T-helper 1 cell treated with Interleukin-12 subunit alpha and Interleukin-12 subunit beta and Interleukin-4 antibody, amounts not matched to agents 30 μg/mL and 1 μg/mL, for 36 hours (primary cell): ENCODE measurements around the gene YIF1A.

Source experiments
- H3K27ac Mint-ChIP-seq: one replicate; pipeline ENCODE4 v1.8.0; 2021; ENCODE audit warnings: mild to moderate bottlenecking, mixed read lengths
- H3K27me3 Mint-ChIP-seq: one replicate; pipeline ENCODE4 v1.8.0; 2021; ENCODE audit warnings: low read depth, mixed read lengths
- H3K36me3 Mint-ChIP-seq: one replicate; pipeline ENCODE4 v1.8.0; 2021; ENCODE audit warnings: low read depth, mixed read lengths
- H3K4me1 Mint-ChIP-seq: one replicate; pipeline ENCODE4 v1.8.0; 2021; ENCODE audit warnings: low read depth, mixed read lengths
- H3K4me3 Mint-ChIP-seq: one replicate; pipeline ENCODE4 v1.8.0; 2021; ENCODE audit warnings: mild to moderate bottlenecking, moderate library complexity, mixed read lengths
- H3K9me3 Mint-ChIP-seq: one replicate; pipeline ENCODE4 v1.8.0; 2021; ENCODE audit warnings: mixed read lengths

The YIF1A gene, protein sequence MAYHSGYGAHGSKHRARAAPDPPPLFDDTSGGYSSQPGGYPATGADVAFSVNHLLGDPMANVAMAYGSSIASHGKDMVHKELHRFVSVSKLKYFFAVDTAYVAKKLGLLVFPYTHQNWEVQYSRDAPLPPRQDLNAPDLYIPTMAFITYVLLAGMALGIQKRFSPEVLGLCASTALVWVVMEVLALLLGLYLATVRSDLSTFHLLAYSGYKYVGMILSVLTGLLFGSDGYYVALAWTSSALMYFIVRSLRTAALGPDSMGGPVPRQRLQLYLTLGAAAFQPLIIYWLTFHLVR

DNA sequence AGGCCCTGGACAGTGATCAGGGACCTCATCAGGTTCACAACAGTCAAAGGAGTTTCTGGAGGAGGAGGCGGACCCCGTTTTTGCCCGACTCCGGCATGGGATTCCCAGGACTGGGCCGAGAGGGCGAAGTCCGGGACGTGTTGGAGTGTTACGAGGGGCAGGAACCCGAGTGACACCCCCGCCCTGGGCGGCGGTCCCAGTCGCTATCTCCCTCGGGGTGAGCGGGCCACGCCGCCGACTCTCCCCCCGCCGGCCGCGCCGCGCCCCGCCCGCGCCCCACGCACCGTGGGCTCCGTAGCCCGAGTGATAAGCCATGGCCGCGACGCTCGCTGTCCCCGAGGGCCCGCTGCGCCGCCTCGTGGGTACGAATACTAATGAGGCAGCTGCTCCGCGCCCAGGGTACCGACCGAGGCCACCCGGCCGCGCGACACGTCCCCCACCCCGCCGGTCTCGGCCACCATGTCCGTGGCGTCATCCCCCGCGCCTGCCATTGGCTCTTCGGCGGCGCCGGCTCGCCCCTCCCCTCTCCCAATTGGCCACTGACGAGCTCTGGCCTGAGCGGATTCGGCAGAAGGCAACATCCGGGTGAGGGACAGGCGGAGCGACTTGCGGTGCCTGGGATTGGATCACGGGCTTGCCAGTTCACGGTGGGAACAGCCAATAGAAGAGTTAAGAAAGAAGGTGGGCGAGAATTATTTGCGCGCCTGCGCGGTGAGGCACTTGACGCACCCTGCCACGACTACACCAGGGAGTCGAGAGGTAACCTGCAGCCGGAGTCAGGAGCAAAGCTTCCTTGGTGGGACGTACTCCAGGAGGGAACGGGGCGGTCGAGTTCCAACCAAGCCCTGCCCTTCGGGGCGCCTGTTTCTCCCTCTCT, at the start of gene YIF1A:
Gene YIF1A, minus strand, starts transcription at position 473 of the 877 bp plus-strand sequence. Its CDS starts 158 bp downstream, at position 315.
- peaks cover 24% of the 10 kb centered on the region for H3K4me1 Mint-ChIP-seq
- H3K36me3 Mint-ChIP-seq: no peaks in the 10 kb centered on the region
- no peaks in the 10 kb centered on the region for H3K9me3 Mint-ChIP-seq
- peak within 1 kb of the TSS; percentile 95 for H3K4me3 Mint-ChIP-seq
- H3K27me3 Mint-ChIP-seq: peaks cover 26% of the 10 kb centered on the region
- H3K27ac Mint-ChIP-seq: peak within 1 kb of the TSS; percentile 96

DNA sequence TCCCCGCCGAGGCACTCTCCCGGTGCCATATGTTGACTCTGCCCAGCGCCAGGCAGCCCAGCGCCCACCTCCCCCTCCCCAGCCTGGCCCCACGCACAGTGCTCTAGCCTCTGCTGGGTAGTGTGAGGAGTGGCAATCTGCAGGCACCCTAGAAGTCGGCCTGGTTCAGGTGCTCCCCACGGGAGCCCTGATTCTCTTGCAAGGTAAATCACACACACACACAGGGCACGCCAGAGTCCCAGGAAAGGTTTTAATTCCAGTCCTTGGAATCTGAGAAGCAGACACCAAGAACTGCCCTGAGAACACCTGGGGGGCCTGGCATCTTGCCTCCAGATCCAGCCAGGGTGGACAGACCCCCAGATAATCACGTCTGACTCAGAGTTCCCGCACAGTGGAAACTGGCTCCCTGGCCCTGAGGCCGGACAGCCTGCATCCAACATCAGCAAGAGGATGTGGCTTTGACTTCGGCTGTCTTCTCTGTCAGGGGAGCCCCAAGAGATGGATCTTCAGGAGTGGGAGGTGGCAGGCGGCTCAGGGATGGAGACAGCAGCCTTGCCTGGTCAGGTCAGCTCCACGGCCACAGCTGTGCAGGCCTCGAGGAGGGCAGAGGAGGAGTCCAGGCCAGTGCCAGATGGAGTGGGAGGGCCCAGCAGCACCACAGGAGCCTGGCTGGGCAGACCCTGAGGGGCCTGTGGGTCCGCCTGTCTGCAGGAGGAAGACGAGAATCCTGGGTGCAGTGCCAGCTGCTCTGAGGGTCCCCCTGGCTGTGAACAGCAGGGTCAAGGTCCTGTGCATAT, 48.4 kb upstream of the YIF1A start:
- Mint-ChIP-seq H3K27ac (no peak overlapping the region), H3K27me3 (no peaks in the 10 kb centered on the region), H3K36me3 (peaks cover 19% of the 10 kb centered on the region), H3K4me1 (peaks cover 11% of the 10 kb centered on the region), H3K4me3 (no peak overlapping the region), H3K9me3 (no peaks in the 10 kb centered on the region)

DNA sequence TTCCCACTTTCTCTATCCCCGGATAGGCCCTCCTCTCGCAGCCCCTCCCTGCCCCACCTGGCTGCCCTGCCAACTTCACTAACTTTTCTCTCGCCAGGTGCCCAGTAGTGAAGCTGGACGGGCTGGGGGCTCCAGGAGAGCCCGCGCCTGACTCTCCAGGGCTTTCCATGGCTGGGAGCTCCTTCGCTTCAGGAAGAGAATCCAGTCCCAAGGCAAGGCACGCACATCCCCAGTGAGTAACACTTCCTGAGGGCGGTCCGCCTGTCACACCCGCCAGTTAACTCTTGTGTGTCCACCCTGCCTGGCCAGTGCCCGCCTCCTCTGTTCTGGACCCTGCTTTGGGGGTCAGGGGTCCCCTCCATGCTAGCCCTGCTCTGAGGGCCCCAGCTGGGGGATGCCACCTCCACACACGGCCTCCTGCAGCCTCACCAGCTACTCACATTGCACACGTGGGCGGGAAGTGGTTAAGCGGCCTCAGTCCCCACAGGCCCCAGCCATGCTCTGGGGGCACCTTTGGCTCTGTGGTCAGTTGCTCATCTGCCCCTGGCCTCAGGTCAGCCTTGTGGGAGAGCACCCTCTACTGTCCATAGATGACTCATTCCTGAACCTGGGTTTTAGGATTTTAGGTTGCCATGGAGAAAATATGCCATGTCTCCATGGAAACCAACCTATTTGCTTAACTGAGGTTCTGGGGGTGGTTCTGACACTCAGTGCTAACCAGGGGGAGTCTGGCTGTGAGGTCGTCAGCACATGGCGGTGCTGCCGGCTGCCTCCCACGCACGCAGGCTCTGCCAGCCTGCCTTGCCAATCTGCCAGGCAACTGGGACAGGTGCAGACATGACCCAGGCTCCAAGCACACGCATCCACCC, 47.5 kb upstream of the YIF1A start, which contains the start of gene RIN1:
Gene RIN1, minus strand, starts transcription at position 201 of the 869 bp plus-strand sequence. Its CDS starts 32 bp downstream, at position 169.
- no peaks in the 10 kb centered on the region for H3K9me3 Mint-ChIP-seq
- peaks cover 12% of the 10 kb centered on the region for H3K36me3 Mint-ChIP-seq
- peaks cover 11% of the 10 kb centered on the region for H3K4me1 Mint-ChIP-seq
- peak within 1 kb of the TSS; percentile 65 for H3K27ac Mint-ChIP-seq
- H3K27me3 Mint-ChIP-seq: no peaks in the 10 kb centered on the region
- H3K4me3 Mint-ChIP-seq: peak within 1 kb of the TSS; percentile 66

DNA sequence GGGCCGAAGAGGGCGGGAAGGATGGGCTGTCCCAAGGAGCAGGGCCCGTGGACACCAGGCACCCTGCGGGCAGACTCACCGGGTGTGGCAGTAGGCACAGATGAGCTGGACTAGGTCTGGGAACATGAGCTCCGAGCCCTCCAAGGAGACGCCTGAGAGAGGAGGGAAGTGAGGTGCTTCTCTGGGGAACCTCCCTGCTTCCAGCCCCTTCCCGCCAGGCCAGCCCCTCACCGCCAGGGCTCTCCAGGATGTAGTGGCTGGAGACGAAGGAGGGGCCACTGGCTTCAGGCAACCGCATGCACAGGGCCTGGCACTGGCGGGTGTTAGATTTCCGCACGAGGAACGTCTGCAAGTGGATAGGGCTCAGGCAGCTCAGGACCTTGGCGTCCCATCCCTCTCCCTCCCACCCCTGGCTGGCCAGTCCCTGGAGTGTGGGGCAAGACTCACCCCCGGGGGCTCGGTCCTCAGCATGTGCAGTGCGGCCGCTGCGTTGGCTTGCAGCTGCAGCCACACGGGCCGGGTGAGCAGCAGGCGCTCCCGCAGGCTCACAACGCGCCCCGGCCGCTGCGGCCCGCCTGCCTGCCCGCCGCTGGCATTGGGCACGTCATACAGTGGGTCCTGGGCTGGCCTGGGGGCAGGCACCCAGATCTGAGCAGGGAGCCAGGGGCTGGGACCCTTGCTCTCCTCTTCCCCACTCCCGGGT, 46.7 kb upstream of the YIF1A start:
- Mint-ChIP-seq H3K27me3 (no peaks in the 10 kb centered on the region), H3K9me3 (no peaks in the 10 kb centered on the region), H3K4me1 (peaks cover 11% of the 10 kb centered on the region), H3K4me3 (peak overlapping the region; percentile 66), H3K27ac (peak overlapping the region; percentile 65), H3K36me3 (peaks cover 8% of the 10 kb centered on the region)

DNA sequence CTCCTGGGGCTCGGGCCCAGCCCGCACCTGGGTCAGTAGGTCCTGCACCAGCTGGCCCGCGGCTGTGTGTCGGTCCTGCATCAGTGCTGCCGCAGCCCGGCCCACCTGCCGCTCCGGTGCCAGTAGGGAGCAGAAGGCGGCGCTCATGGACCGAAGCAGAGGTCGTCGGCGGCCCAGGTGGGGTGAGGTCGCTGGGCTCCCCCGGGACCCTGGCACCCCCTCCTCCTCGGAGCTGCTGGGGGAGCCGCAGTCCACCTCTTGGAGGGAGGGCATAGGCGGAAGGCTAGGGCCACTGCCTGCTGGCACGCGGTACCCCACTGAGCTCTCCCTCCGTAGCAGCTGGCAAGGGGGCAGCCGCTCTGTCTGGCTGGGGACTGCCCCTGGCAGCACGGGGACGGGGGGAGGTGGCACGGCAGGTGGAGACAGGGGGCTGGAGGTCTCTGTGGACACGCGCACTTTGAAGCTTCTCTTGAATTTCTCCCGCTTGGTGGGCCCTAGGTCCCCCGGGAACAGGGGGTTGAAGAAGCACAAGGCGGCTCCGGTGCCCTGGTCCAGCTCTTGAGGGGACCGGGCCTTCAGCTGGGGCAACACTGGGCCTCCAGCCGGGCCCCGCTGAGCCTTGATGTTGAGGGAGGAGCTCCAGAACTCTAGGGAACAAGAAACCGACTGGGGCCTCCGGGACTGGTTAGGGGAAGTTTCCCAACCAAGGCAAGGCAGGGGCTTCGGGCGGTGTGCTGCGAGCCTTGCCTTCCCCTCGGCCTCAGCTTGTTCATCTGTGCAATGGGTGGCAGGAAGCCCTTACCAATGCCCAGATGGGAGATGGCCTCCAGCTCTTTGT, 45.9 kb upstream of the YIF1A start:
- Mint-ChIP-seq H3K9me3 (no peaks in the 10 kb centered on the region), H3K4me1 (peaks cover 11% of the 10 kb centered on the region), H3K27me3 (no peaks in the 10 kb centered on the region), H3K36me3 (peaks cover 8% of the 10 kb centered on the region), H3K27ac (peak overlapping the region; percentile 65), H3K4me3 (no peak overlapping the region)

DNA sequence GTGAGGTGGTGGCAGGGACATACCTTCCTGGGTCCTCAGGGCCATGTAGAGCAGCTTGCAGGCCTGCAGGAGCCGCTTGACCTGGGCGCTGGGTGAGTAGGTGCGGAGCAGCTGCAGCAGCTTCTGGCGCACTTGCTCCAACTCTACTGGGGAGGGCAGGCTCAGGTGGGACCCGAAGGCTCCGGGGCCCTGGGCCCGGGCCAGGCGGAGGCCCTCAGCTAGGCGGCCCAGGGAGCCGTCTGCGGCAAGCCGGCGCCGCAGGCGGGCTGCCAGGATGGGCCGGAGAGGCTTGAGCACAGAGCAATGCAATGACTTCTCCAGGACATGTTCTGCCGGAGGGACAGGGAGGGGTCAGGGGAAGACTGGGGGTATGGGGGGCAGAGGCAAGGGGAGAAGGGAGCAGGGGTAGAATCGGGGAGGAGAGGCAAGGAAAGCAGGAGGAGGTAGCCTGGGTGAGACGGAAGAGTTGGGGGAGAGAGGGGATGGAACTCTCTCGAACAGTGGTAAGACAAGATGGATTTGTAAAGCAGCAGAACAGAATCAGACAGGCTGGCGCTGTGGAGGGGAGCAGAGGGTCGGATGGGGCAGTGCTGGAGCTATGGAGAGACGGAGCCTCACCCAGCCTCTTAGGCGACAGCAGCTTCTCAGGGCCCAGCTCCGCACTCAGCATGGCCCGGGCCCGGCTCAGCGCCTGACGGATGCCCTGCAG, 45.1 kb upstream of the YIF1A start:
- no peaks in the 10 kb centered on the region for H3K9me3 Mint-ChIP-seq
- no peak overlapping the region for H3K27ac Mint-ChIP-seq
- H3K4me3 Mint-ChIP-seq: no peak overlapping the region
- no peaks in the 10 kb centered on the region for H3K27me3 Mint-ChIP-seq
- H3K4me1 Mint-ChIP-seq: peaks cover 11% of the 10 kb centered on the region
- peaks cover 6% of the 10 kb centered on the region for H3K36me3 Mint-ChIP-seq

DNA sequence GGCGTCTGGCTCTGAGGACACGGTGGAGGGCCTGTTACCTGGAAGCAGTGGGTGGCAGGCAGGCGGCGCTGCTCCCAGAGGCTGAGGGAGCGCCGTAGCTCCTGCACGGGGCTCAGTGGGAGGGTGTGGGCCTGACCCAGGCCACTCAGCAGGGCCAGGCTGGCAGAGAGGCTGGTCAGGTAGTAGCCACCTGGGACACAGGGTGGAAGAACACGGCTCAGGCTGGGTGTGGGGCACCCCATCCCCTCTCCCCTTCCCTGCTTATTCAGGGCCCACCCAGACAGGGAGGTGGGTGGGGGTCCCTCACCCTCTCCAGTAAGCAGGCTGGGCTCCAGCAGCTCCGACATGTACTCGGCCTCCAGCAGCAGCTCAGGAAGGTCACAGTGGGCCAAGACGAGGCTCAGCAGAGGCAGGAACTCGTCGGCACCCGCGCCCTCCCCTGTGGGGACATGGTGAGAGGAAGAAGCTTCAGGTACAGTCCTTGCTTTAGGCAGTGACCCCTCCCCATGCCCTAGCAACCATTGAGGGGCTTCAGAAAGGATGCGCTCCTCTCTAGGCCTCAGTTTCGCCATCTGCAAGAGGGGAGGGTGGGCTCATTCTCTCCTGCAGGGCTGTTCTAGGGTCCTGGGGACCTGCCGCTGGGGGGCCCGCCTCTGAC, 44.4 kb upstream of the YIF1A start:
- Mint-ChIP-seq H3K27me3 (no peaks in the 10 kb centered on the region), H3K4me1 (peaks cover 15% of the 10 kb centered on the region), H3K4me3 (no peak overlapping the region), H3K9me3 (no peaks in the 10 kb centered on the region), H3K36me3 (peaks cover 4% of the 10 kb centered on the region), H3K27ac (no peak overlapping the region)

DNA sequence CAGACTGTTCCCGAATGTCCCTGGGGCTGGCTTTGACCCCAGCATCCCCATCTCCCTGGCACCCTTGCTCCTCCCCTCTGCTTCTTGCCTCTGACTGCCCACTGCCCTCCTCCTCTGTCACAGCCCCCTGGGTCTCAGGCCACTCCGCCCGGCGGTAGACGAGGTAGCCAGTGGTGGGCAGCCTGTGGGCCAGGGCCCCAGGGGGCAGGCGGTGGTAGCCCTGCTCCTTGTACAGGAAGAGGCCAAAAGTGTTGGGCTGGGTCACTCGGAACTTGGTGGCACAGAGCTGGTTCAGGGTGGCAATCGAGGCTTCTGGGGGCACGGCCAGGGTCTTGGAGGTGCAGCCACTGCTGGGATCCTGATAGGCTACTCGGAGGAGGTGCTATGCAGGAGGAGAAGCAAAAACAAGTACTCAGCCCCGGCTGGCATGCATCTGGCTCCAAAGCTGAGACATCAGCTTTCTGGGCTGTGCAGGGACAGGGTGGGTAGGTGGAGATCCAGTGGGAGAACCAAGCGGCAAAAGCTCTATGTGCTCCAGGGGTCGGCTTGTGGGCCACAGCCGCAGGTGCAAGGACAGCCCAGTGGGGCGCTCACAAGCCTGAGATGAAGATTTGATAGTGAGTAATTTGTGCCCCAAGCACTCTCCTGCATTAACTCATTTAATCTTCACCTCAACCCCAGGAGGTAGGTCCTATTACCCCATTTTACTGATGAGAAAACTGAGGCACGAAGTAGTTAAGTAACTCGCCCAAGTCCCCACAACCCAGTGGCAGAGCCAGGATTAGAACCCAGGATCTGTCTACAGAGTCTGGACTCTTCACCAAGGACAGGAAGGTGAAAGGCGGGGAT, 43.7 kb upstream of the YIF1A start:
- Mint-ChIP-seq H3K27me3 (no peaks in the 10 kb centered on the region), H3K36me3 (peaks cover 4% of the 10 kb centered on the region), H3K4me1 (peaks cover 21% of the 10 kb centered on the region), H3K4me3 (no peak overlapping the region), H3K9me3 (no peaks in the 10 kb centered on the region), H3K27ac (no peak overlapping the region)

DNA sequence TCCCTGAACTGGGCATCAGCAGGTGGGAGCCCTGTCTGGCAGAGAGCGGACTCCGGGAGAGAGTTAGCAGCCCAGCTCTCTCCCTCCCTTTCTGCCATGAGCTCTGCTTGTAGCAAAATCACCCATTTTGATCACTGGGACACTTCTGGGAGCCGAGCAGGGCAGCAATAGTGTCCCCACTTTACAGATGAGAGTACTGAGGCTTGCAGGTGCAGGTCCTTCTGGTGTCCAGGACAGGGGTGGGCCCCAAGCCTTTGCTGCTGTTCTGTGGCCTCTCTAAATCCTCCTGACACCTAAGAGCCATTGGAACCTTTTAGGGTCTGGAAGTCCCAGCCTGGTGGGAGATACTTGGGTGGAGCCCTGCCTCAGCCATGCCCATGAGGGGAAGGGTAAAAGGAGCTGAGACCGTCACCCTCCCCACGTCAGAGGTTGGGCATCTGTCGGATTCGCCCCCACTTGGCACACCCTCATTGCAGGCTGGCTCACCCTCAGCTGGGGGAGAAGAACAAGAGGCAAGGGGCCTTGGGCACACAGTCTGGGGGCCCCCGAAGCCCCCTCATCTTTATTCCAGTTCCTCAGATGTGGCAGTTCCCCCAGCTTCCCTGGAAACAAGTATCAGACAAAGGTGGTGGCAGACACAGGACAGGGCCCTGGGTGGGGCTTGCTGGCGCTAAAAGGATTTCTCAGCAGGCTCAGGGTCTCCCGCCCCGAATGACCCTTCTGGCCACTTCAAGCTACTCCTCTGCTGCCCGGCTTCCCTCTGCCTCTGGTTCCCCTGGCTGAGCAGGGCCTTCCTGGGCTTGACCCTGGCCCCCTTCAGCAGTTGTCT, 42.8 kb upstream of the YIF1A start:
- Mint-ChIP-seq H3K9me3 (no peaks in the 10 kb centered on the region), H3K27ac (no peak overlapping the region), H3K36me3 (no peaks in the 10 kb centered on the region), H3K4me1 (peaks cover 23% of the 10 kb centered on the region), H3K4me3 (no peak overlapping the region), H3K27me3 (no peaks in the 10 kb centered on the region)

DNA sequence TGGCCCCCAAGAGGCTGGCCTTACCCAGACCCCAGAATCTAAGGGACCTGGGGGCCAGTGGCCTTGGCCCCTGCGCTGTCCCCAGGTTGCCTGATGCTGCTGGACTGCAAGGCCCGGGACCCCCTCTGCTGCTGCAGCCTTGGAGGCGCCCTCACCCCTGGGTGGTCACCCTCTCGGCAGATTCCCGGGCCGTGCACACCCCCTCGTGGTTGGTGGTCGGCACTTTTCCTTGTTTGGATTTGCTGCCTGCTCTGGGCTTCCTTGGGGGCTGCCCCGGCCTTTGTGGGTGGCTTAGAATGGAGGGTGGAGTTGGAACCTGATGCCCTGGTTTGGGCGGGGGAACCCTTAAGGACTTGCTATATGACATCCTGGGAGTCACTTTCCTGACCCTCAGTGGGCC, 42.0 kb upstream of the YIF1A start:
- Mint-ChIP-seq H3K36me3 (no peaks in the 10 kb centered on the region), H3K9me3 (no peaks in the 10 kb centered on the region), H3K27me3 (no peaks in the 10 kb centered on the region), H3K4me1 (peaks cover 20% of the 10 kb centered on the region), H3K27ac (no peak overlapping the region), H3K4me3 (no peak overlapping the region)
